ENCODE measurements around the gene PRKN.

PRKN gene

GRCh38 chr6:162627362-162627761 lies 100.2 kb downstream of the PRKN start:
- no peak for TF ChIP-seq CTCF (IDR thresholded peaks at IDR 0.05; ENCODE audit: extremely low read depth, insufficient read depth, missing control alignments)
- in situ Hi-C loops (cut with MboI; ENCODE audit: low pct_unique_long_range_greater_than_20kb, low sequenced_read_pairs, unreplicated experiment) = no loop called here
- no peak for DNase-seq (ENCODE audit: low spot score)

GRCh38 chr6:162626869-162627268 lies 100.7 kb downstream of the PRKN start:
- DNase-seq (ENCODE audit: low spot score) = no peak
- in situ Hi-C loops (cut with MboI; ENCODE audit: low pct_unique_long_range_greater_than_20kb, low sequenced_read_pairs, unreplicated experiment) = no loop called here
- no peak for TF ChIP-seq CTCF (IDR thresholded peaks at IDR 0.05; ENCODE audit: extremely low read depth, insufficient read depth, missing control alignments)

- in situ Hi-C loops (cut with MboI; ENCODE audit: low pct_unique_long_range_greater_than_20kb, low sequenced_read_pairs, unreplicated experiment) = no loop called here
- DNase-seq (ENCODE audit: low spot score) = no peak
- TF ChIP-seq CTCF (IDR thresholded peaks at IDR 0.05; ENCODE audit: extremely low read depth, insufficient read depth, missing control alignments) = no peak
Observed at GRCh38 chr6:162625846-162626540, 101.6 kb downstream of the PRKN start.

- TF ChIP-seq CTCF (IDR thresholded peaks at IDR 0.05; ENCODE audit: extremely low read depth, insufficient read depth, missing control alignments) = no peak
- DNase-seq (ENCODE audit: low spot score) = no peak
- in situ Hi-C loops (cut with MboI; ENCODE audit: low pct_unique_long_range_greater_than_20kb, low sequenced_read_pairs, unreplicated experiment) = no loop called here
Observed at GRCh38 chr6:162622572-162622971, 105.0 kb downstream of the PRKN start.

GRCh38 chr6:162621246-162621645 lies 106.3 kb downstream of the PRKN start:
- in situ Hi-C loops (cut with MboI; ENCODE audit: low pct_unique_long_range_greater_than_20kb, low sequenced_read_pairs, unreplicated experiment) = no loop called here
- DNase-seq (ENCODE audit: low spot score) = peak; percentile 6
- no peak for TF ChIP-seq CTCF (IDR thresholded peaks at IDR 0.05; ENCODE audit: extremely low read depth, insufficient read depth, missing control alignments)

GRCh38 chr6:162620073-162620472 lies 107.5 kb downstream of the PRKN start:
- in situ Hi-C loops (cut with MboI; ENCODE audit: low pct_unique_long_range_greater_than_20kb, low sequenced_read_pairs, unreplicated experiment) = no loop called here
- DNase-seq (ENCODE audit: low spot score) = no peak
- TF ChIP-seq CTCF (IDR thresholded peaks at IDR 0.05; ENCODE audit: extremely low read depth, insufficient read depth, missing control alignments) = no peak
